ENCODE measurements around the gene ATXN1. TPM values are rescaled to one million over a fixed set of nuclear protein-coding genes. Genes with fewer than 3 reads are reported as not detected.

Gene ATXN1
- total and polyA plus RNA-seq, 2 experiments from 2014 or later: 4.8 to 9.1 TPM

- H3K36me3 ChIP-seq (ENCODE audit: insufficient read depth): no peaks in the 10 kb centered on the region
- no peaks in the 10 kb centered on the region for H3K4me1 ChIP-seq (ENCODE audit: insufficient read depth)
- no peaks in the 10 kb centered on the region for H4K20me1 ChIP-seq (replicated peaks; ENCODE audit: insufficient read depth)
- Mint-ChIP-seq H3K4me3 (no peak overlapping the region), H3K27me3 (ENCODE audit: insufficient read depth, low read depth, poor library complexity) (no peaks in the 10 kb centered on the region), H3K27ac (no peak overlapping the region), H3K9me3 (no peaks in the 10 kb centered on the region), H3K4me1 (peaks cover 3% of the 10 kb centered on the region; the same call in 2 of the 3 replicates), H3K36me3 (ENCODE audit: low read depth) (no peaks in the 10 kb centered on the region)
- no peaks in the 10 kb centered on the region for H3F3A ChIP-seq (replicated peaks; ENCODE audit: low read depth)
- H3K79me2 ChIP-seq (replicated peaks; ENCODE audit: insufficient read depth): no peaks in the 10 kb centered on the region
- no peaks in the 10 kb centered on the region for H3K9me2 ChIP-seq (ENCODE audit: insufficient read depth)
- no peak overlapping the region for H3K4me2 ChIP-seq
- TF ChIP-seq CREB1 (CRISPR knock-in tag; IDR thresholded peaks at IDR 0.05; ENCODE audit: low read depth) (no peak), ZNF114 (CRISPR knock-in tag; IDR thresholded peaks at IDR 0.05) (no peak), EZH2phosphoT487 (IDR thresholded peaks at IDR 0.05; ENCODE audit: unreplicated experiment) (no peak), JUNB (IDR thresholded peaks at IDR 0.05; ENCODE audit: unreplicated experiment) (no peak), NANOG (IDR thresholded peaks at IDR 0.05; ENCODE audit: borderline replicate concordance) (no peak), EZH2 (IDR thresholded peaks at IDR 0.05; ENCODE audit: low read depth, unreplicated experiment) (no peak), ZNF331 (CRISPR knock-in tag; IDR thresholded peaks at IDR 0.05; ENCODE audit: low read depth) (no peak), STAT1 (IDR thresholded peaks at IDR 0.05; ENCODE audit: unreplicated experiment) (no peak), POLR2AphosphoS5 (IDR thresholded peaks at IDR 0.05; ENCODE audit: low read depth) (no peak), ETS1 (IDR thresholded peaks at IDR 0.05) (no peak), REST (IDR thresholded peaks at IDR 0.05; ENCODE audit: unreplicated experiment) (no peak), CTCF (conservative IDR thresholded peaks at IDR 0.05; ENCODE audit: low read depth in 2 of 2) (no peak)
- TF ChIP-seq, protein P1, sequence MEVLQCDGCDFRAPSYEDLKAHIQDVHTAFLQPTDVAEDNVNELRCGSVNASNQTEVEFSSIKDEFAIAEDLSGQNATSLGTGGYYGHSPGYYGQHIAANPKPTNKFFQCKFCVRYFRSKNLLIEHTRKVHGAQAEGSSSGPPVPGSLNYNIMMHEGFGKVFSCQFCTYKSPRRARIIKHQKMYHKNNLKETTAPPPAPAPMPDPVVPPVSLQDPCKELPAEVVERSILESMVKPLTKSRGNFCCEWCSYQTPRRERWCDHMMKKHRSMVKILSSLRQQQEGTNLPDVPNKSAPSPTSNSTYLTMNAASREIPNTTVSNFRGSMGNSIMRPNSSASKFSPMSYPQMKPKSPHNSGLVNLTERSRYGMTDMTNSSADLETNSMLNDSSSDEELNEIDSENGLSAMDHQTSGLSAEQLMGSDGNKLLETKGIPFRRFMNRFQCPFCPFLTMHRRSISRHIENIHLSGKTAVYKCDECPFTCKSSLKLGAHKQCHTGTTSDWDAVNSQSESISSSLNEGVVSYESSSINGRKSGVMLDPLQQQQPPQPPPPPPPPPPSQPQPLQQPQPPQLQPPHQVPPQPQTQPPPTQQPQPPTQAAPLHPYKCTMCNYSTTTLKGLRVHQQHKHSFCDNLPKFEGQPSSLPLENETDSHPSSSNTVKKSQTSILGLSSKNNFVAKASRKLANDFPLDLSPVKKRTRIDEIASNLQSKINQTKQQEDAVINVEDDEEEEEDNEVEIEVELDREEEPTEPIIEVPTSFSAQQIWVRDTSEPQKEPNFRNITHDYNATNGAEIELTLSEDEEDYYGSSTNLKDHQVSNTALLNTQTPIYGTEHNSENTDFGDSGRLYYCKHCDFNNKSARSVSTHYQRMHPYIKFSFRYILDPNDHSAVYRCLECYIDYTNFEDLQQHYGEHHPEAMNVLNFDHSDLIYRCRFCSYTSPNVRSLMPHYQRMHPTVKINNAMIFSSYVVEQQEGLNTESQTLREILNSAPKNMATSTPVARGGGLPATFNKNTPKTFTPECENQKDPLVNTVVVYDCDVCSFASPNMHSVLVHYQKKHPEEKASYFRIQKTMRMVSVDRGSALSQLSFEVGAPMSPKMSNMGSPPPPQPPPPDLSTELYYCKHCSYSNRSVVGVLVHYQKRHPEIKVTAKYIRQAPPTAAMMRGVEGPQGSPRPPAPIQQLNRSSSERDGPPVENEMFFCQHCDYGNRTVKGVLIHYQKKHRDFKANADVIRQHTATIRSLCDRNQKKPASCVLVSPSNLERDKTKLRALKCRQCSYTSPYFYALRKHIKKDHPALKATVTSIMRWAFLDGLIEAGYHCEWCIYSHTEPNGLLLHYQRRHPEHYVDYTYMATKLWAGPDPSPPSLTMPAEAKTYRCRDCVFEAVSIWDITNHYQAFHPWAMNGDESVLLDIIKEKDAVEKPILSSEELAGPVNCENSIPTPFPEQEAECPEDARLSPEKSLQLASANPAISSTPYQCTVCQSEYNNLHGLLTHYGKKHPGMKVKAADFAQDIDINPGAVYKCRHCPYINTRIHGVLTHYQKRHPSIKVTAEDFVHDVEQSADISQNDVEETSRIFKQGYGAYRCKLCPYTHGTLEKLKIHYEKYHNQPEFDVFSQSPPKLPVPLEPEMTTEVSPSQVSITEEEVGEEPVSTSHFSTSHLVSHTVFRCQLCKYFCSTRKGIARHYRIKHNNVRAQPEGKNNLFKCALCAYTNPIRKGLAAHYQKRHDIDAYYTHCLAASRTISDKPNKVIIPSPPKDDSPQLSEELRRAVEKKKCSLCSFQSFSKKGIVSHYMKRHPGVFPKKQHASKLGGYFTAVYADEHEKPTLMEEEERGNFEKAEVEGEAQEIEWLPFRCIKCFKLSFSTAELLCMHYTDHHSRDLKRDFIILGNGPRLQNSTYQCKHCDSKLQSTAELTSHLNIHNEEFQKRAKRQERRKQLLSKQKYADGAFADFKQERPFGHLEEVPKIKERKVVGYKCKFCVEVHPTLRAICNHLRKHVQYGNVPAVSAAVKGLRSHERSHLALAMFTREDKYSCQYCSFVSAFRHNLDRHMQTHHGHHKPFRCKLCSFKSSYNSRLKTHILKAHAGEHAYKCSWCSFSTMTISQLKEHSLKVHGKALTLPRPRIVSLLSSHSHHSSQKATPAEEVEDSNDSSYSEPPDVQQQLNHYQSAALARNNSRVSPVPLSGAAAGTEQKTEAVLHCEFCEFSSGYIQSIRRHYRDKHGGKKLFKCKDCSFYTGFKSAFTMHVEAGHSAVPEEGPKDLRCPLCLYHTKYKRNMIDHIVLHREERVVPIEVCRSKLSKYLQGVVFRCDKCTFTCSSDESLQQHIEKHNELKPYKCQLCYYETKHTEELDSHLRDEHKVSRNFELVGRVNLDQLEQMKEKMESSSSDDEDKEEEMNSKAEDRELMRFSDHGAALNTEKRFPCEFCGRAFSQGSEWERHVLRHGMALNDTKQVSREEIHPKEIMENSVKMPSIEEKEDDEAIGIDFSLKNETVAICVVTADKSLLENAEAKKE (CRISPR knock-in tag; IDR thresholded peaks at IDR 0.05): no peak
- H3K4me3 ChIP-seq: no peak overlapping the region
- H2AFZ ChIP-seq: no peak overlapping the region
- no peaks in the 10 kb centered on the region for H3K27me3 ChIP-seq (ENCODE audit: insufficient read depth)
- ATAC-seq (no peak), DNase-seq (ENCODE audit: low spot score) (no peak)
- no peak overlapping the region for H3K27ac ChIP-seq (ENCODE audit: low read depth)
Observed at GRCh38 chr6:16539086-16539931, 222.0 kb downstream of the ATXN1 start.

All from GM23338 (cell line).